ENCODE results near the gene KRT73. TPM values are rescaled to one million over a fixed set of nuclear protein-coding genes. Genes with fewer than 3 reads are reported as not detected.

KRT73 gene
- total and polyA plus RNA-seq, 2 of the 8 experiments (the other 6 are each of a cell fraction or from before 2014, with no cell fraction given) = not detected

DNA sequence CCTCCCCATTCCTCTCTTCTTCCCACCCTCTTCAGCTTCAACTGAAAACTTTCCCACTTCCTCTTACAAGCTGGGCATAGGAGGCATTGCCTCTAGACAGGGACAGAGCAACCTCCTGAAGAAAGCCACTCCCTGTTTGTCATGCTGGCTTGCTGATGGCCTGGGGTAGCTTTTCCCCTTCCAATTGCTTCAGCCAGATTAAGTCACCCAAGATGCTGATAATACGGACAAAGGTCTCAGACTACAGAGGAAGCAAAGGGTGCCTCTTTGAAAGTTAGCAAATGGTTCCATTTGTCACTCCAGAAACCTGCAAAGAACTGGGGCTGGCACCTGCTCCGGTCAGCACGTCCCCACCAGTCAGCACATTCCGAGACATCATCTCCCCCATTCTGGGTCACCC is 27.6 kb upstream of the KRT73 start:
- ChIA-PET CTCF (ENCODE audit: partially characterized antibody) (interaction anchor here (0.6 to 2.1 kb wide), 6 partner anchors 11 to 273 kb away, joined by 3 to 6 read pairs (median 4); no protein-coding TSS in a partner anchor), POLR2A (ENCODE audit: partially characterized antibody) (no interaction called here)
- no peak overlapping the region for H2AFZ ChIP-seq (ENCODE audit: low read length)
- no peak overlapping the region for H3K14ac ChIP-seq (ENCODE audit: insufficient read length)
- DNase-seq (ENCODE audit: low read depth in 1 of 2, low spot score in 2 of 2) (peak in 1 of 2 experiments; percentile 13), FAIRE-seq (no peak)
- H3K56ac ChIP-seq (replicated peaks; ENCODE audit: insufficient read length, low read depth, low read length) = no peak overlapping the region
- no peak overlapping the region for H3K27ac ChIP-seq (ENCODE audit: low read depth, low read length)
- H2BK5ac ChIP-seq (ENCODE audit: low read depth, low read length) = no peak overlapping the region
- no peak overlapping the region for H3K9ac ChIP-seq (replicated peaks in 1 of 4; ENCODE audit: extremely low read depth in 1 of 4, low read depth in 3 of 4, low read length in 3 of 4)
- peaks cover 0 to 5% (median 0%) of the 10 kb centered on the region in 4 experiments; a peak in 1 of 7 replicates for H3K27me3 ChIP-seq (replicated peaks in 1 of 4; ENCODE audit: control insufficient read depth in 3 of 4, extremely low read depth in 1 of 4, insufficient read depth in 3 of 4, low read length in 3 of 4)
- H4K91ac ChIP-seq (replicated peaks; ENCODE audit: insufficient read length, low read length) = no peak overlapping the region
- no peak overlapping the region for H3K23ac ChIP-seq (ENCODE audit: insufficient read length)
- no peak overlapping the region for H4K8ac ChIP-seq (ENCODE audit: extremely low read depth, insufficient read depth, low read length)
- H3K79me1 ChIP-seq (ENCODE audit: low read depth, low read length) = no peaks in the 10 kb centered on the region
- no peaks in the 10 kb centered on the region for H3K23me2 ChIP-seq (ENCODE audit: low read depth, low read length)
- H3K4me1 ChIP-seq (replicated peaks in 1 of 4; ENCODE audit: control insufficient read depth in 3 of 4, insufficient read depth in 4 of 4, low read length in 3 of 4) = no peaks in the 10 kb centered on the region
- H3K4me3 ChIP-seq (ENCODE audit: extremely low read depth in 1 of 4, insufficient read depth in 2 of 4, low read depth in 3 of 4, low read length in 4 of 4) = no peak overlapping the region
- H2BK15ac ChIP-seq (ENCODE audit: low read length) = no peak overlapping the region
- no peak overlapping the region for H2AK5ac ChIP-seq (ENCODE audit: low read depth, low read length)
- H3K4ac ChIP-seq (replicated peaks; ENCODE audit: insufficient read length, low read depth, low read length) = no peak overlapping the region
- no peaks in the 10 kb centered on the region for H3K9me3 ChIP-seq (ENCODE audit: insufficient read depth in 2 of 2, low read depth in 1 of 2, low read length in 1 of 2)
- no peak overlapping the region for H4K5ac ChIP-seq (ENCODE audit: insufficient read length, low read depth, low read length)
- no peak overlapping the region for H3K18ac ChIP-seq (ENCODE audit: extremely low read depth, low read length)
- no peak overlapping the region for H2BK120ac ChIP-seq (replicated peaks; ENCODE audit: low read depth, low read length)
- no peaks in the 10 kb centered on the region for H4K20me1 ChIP-seq (replicated peaks in 1 of 2; ENCODE audit: control insufficient read depth in 1 of 2, insufficient read depth in 2 of 2, low read length in 2 of 2)
- H2BK12ac ChIP-seq (ENCODE audit: low read depth, low read length) = no peak overlapping the region
- no peaks in the 10 kb centered on the region for H3K79me2 ChIP-seq (ENCODE audit: control insufficient read depth in 1 of 2, insufficient read depth in 2 of 2, low read length in 2 of 2)
- H3K4me2 ChIP-seq (ENCODE audit: insufficient read depth in 1 of 2, low read depth in 2 of 2, low read length in 2 of 2) = no peak overlapping the region
- no peaks in the 10 kb centered on the region for H3K36me3 ChIP-seq (ENCODE audit: control insufficient read depth in 2 of 4, insufficient read depth in 4 of 4, low read length in 3 of 4)
- no peak overlapping the region for H2BK20ac ChIP-seq (ENCODE audit: low read length)
- 90% methylated on average over 4 of the region's 4 CpGs; no CpG with 5 or more reads in 1 of the 2 experiments for WGBS, 2 experiments (ENCODE audit: extremely low coverage in 1 of 2, insufficient coverage in 1 of 2, insufficient read length in 1 of 2, insufficient replicate concordance in 2 of 2, low coverage in 1 of 2, low lambda C conversion rate in 2 of 2, missing lambda C conversion rate in 1 of 2)
- TF ChIP-seq SIRT6 (IDR thresholded peaks at IDR 0.05; ENCODE audit: low read length) = no peak
- no peak for TF ChIP-seq SP4 (IDR thresholded peaks at IDR 0.05; ENCODE audit: low read length)
- TF ChIP-seq MAFK (IDR thresholded peaks at IDR 0.05; ENCODE audit: low read depth, low read length) = no peak
- TF ChIP-seq ATF2 (IDR thresholded peaks at IDR 0.05; ENCODE audit: low read length) = no peak
- no peak for TF ChIP-seq BCL11A (IDR thresholded peaks at IDR 0.05; ENCODE audit: low read depth in 2 of 2, low read length in 2 of 2)
- no peak for TF ChIP-seq SUZ12 (IDR thresholded peaks at IDR 0.05; ENCODE audit: low read length)
- no peak for TF ChIP-seq GABPA (IDR thresholded peaks at IDR 0.05; ENCODE audit: borderline replicate concordance, insufficient read depth, low read length)
- TF ChIP-seq E2F6 (IDR thresholded peaks at IDR 0.05) = no peak
- TF ChIP-seq RNF2 (IDR thresholded peaks at IDR 0.05; ENCODE audit: borderline replicate concordance, low read depth, low read length, missing control alignments, poor library complexity, severe bottlenecking) = no peak
- no peak for TF ChIP-seq TCF12 (IDR thresholded peaks at IDR 0.05; ENCODE audit: low read depth, low read length)
- no peak for TF ChIP-seq SRF (IDR thresholded peaks at IDR 0.05; ENCODE audit: low read depth, low read length)
- no peak for TF ChIP-seq TEAD4 (IDR thresholded peaks at IDR 0.05; ENCODE audit: low read depth, low read length)
- no peak for TF ChIP-seq CEBPB (IDR thresholded peaks at IDR 0.05; ENCODE audit: low read depth, low read length)

Data from H1 (cell line).